Measurements from ENCODE around the gene TMEM169. TPM values are rescaled to one million over a fixed set of nuclear protein-coding genes. Genes with fewer than 3 reads are reported as not detected.

The TMEM169 gene
- total and polyA plus RNA-seq, 2 of the 13 experiments (the other 11 are each of a cell fraction or from before 2014, with no cell fraction given), result 1.5 to 4.5 TPM

DNA sequence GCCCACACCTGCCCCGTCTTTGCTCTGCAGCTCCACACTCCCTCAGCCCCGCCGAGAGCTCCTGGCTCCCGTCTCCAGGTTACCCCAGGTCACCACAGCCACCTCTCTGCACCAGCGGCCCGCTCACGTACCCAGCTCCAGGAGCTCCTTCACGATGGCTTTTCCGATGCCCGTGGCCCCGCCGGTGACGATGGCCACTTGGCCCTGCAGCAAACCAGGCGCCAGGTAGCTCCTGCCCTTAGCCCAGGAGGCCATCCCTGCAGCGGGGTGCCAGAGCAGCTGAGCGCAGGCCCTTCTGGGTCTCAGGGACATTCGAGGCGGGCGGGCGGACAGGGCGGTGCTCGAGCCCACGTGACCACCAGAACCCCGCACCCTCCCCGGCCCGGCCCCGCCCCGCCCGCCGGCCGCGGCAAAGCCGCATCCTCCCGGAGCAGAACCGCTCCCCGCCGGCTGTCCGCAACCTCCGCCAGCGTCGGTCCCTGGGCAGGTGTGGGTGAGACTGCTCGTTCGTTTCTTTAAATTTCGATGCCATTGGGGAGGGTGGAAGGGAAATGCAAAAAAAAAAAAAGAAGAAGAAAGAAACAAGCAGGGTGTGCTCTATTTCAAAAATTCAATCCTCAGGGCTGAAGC is at the start of gene TMEM169, which contains the start of gene PECR (continued):
- peak; percentile 91 for TF ChIP-seq ZFP90 (CRISPR knock-in tag; IDR thresholded peaks at IDR 0.05; ENCODE audit: borderline replicate concordance)
- TF ChIP-seq POLR2AphosphoS2 (IDR thresholded peaks at IDR 0.05; ENCODE audit: low read depth, low read length), result 0 out of 2 replicates have a peak, but pooled peaks have one; percentile 51
- TF ChIP-seq TAF15 (IDR thresholded peaks at IDR 0.05; ENCODE audit: low read depth, low read length, poor library complexity, severe bottlenecking), result no peak
- TF ChIP-seq ZNF790 (CRISPR knock-in tag; IDR thresholded peaks at IDR 0.05; ENCODE audit: borderline replicate concordance), result peak; percentile 98
- TF ChIP-seq, protein P1, sequence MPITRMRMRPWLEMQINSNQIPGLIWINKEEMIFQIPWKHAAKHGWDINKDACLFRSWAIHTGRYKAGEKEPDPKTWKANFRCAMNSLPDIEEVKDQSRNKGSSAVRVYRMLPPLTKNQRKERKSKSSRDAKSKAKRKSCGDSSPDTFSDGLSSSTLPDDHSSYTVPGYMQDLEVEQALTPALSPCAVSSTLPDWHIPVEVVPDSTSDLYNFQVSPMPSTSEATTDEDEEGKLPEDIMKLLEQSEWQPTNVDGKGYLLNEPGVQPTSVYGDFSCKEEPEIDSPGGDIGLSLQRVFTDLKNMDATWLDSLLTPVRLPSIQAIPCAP (CRISPR knock-in tag; IDR thresholded peaks at IDR 0.05; ENCODE audit: low read depth), result peak; percentile 50; the same call in 1 of the 2 replicates
- TF ChIP-seq, protein P2, sequence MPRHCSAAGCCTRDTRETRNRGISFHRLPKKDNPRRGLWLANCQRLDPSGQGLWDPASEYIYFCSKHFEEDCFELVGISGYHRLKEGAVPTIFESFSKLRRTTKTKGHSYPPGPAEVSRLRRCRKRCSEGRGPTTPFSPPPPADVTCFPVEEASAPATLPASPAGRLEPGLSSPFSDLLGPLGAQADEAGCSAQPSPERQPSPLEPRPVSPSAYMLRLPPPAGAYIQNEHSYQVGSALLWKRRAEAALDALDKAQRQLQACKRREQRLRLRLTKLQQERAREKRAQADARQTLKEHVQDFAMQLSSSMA (CRISPR knock-in tag; IDR thresholded peaks at IDR 0.05), result peak; percentile 98
- TF ChIP-seq, protein P3, sequence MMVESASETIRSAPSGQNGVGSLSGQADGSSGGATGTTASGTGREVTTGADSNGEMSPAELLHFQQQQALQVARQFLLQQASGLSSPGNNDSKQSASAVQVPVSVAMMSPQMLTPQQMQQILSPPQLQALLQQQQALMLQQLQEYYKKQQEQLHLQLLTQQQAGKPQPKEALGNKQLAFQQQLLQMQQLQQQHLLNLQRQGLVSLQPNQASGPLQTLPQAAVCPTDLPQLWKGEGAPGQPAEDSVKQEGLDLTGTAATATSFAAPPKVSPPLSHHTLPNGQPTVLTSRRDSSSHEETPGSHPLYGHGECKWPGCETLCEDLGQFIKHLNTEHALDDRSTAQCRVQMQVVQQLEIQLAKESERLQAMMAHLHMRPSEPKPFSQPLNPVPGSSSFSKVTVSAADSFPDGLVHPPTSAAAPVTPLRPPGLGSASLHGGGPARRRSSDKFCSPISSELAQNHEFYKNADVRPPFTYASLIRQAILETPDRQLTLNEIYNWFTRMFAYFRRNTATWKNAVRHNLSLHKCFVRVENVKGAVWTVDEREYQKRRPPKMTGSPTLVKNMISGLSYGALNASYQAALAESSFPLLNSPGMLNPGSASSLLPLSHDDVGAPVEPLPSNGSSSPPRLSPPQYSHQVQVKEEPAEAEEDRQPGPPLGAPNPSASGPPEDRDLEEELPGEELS (CRISPR knock-in tag; IDR thresholded peaks at IDR 0.05), result peak; percentile 44; the same call in 1 of the 2 replicates
- TF ChIP-seq HNRNPL (IDR thresholded peaks at IDR 0.05; ENCODE audit: low read depth, low read length), result peak; percentile 80
- TF ChIP-seq FOXA3 (CRISPR knock-in tag; IDR thresholded peaks at IDR 0.05), result peak; percentile 70
- no peak for TF ChIP-seq CENPX (CRISPR knock-in tag; IDR thresholded peaks at IDR 0.05)
- TF ChIP-seq SATB2 (CRISPR knock-in tag; IDR thresholded peaks at IDR 0.05), result peak; percentile 93; the same call in 1 of the 2 replicates
- TF ChIP-seq SAFB2 (CRISPR knock-in tag; IDR thresholded peaks at IDR 0.05; ENCODE audit: borderline replicate concordance, low read depth), result peak; percentile 92
- peak; percentile 82; the same call in 1 of the 2 replicates for TF ChIP-seq ZNF614 (CRISPR knock-in tag; IDR thresholded peaks at IDR 0.05; ENCODE audit: borderline replicate concordance)
- TF ChIP-seq ZNF30 (CRISPR knock-in tag; IDR thresholded peaks at IDR 0.05), result no peak
- no peak for TF ChIP-seq ZSCAN30 (CRISPR knock-in tag; IDR thresholded peaks at IDR 0.05)
- TF ChIP-seq, protein P4, sequence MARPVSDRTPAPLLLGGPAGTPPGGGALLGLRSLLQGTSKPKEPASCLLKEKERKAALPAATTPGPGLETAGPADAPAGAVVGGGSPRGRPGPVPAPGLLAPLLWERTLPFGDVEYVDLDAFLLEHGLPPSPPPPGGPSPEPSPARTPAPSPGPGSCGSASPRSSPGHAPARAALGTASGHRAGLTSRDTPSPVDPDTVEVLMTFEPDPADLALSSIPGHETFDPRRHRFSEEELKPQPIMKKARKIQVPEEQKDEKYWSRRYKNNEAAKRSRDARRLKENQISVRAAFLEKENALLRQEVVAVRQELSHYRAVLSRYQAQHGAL (CRISPR knock-in tag; IDR thresholded peaks at IDR 0.05; ENCODE audit: not compliant biosample characterization), result no peak
- TF ChIP-seq NPAS2 (CRISPR knock-in tag; IDR thresholded peaks at IDR 0.05; ENCODE audit: borderline replicate concordance), result no peak
- TF ChIP-seq, protein P5, sequence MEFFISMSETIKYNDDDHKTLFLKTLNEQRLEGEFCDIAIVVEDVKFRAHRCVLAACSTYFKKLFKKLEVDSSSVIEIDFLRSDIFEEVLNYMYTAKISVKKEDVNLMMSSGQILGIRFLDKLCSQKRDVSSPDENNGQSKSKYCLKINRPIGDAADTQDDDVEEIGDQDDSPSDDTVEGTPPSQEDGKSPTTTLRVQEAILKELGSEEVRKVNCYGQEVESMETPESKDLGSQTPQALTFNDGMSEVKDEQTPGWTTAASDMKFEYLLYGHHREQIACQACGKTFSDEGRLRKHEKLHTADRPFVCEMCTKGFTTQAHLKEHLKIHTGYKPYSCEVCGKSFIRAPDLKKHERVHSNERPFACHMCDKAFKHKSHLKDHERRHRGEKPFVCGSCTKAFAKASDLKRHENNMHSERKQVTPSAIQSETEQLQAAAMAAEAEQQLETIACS (CRISPR knock-in tag; IDR thresholded peaks at IDR 0.05), result no peak
- TF ChIP-seq ARID2 (CRISPR knock-in tag; IDR thresholded peaks at IDR 0.05; ENCODE audit: borderline replicate concordance), result peak; percentile 94
- TF ChIP-seq, protein P6, sequence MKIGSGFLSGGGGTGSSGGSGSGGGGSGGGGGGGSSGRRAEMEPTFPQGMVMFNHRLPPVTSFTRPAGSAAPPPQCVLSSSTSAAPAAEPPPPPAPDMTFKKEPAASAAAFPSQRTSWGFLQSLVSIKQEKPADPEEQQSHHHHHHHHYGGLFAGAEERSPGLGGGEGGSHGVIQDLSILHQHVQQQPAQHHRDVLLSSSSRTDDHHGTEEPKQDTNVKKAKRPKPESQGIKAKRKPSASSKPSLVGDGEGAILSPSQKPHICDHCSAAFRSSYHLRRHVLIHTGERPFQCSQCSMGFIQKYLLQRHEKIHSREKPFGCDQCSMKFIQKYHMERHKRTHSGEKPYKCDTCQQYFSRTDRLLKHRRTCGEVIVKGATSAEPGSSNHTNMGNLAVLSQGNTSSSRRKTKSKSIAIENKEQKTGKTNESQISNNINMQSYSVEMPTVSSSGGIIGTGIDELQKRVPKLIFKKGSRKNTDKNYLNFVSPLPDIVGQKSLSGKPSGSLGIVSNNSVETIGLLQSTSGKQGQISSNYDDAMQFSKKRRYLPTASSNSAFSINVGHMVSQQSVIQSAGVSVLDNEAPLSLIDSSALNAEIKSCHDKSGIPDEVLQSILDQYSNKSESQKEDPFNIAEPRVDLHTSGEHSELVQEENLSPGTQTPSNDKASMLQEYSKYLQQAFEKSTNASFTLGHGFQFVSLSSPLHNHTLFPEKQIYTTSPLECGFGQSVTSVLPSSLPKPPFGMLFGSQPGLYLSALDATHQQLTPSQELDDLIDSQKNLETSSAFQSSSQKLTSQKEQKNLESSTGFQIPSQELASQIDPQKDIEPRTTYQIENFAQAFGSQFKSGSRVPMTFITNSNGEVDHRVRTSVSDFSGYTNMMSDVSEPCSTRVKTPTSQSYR (CRISPR knock-in tag; IDR thresholded peaks at IDR 0.05; ENCODE audit: borderline replicate concordance), result no peak
